HG02943 (cell line): Measurements from ENCODE around the gene ZSWIM4.

Experiments used
- ATAC-seq: cut with Tn5 transposase; IDR thresholded peaks from one replicate; pipeline ENCODE4 v1.9.1; 2021; ENCODE audit warnings: mild to moderate bottlenecking, low read depth, moderate library complexity; ENCODE audit not compliant: unreplicated experiment

The ZSWIM4 gene

GRCh38 chr19:13804830-13805683 is 9.8 kb downstream of the ZSWIM4 start:
- ATAC-seq = no peak

GRCh38 chr19:13806728-13807127 is 11.5 kb downstream of the ZSWIM4 start:
- ATAC-seq = no peak

GRCh38 chr19:13807421-13808021 is 12.3 kb downstream of the ZSWIM4 start:
- ATAC-seq = no peak

GRCh38 chr19:13808856-13809255 is 13.6 kb downstream of the ZSWIM4 start:
- ATAC-seq = no peak

DNA sequence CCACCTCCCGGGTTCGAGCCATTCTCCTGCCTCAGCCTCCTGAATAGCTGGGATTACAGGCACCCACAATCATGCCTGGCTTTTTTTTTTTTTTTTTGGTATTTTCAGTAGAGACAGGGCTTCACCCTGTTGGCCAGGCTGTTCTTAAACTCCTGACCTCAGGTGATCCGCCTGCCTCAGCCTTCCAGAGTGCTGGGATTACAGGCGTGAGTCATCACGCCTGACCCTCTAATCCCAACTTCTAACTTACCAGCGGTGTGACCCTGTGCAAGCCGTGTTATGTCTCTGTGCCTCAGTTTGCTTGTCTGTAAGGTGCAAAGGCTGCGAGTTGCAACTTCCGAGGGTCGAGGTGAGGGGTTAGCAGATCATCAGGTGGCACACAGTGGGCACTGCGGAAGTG is 17.3 kb downstream of the ZSWIM4 start:
- ATAC-seq = no peak

- no peak for ATAC-seq
These were observed 17.9 kb downstream of the ZSWIM4 start for GRCh38 chr19:13813147-13813546.

- ATAC-seq = no peak
These were observed 19.3 kb downstream of the ZSWIM4 start for GRCh38 chr19:13814550-13814949.

DNA sequence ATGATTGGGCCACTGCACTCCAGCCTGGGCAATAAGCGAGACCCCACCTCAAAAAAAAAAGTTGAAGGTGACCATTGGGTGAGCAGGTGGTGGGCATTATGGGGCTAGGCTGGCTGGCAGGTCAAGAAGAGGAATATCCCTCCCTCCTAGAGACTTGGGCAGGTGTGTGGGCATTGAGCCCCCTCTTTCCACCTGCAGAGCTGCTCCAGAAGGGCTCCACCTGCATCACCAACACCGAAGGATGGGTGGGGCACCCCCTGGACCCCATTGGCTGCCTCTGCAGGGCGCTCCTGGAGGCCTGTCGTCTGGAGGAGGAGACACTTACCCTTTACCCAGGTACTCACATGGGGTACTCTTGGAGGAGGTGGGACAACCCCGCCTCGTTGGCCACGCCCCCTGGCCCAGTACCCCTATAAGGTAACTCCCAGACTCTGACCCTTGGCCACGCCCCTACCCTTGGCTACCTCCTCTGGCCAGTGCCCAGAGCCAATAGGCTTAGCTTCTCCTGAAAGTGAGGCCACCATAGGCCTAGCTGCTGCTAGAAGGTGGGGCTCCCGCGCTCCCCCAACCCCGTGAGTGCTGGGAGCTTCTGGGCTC is 21.9 kb downstream of the ZSWIM4 start:
- ATAC-seq = no peak

DNA sequence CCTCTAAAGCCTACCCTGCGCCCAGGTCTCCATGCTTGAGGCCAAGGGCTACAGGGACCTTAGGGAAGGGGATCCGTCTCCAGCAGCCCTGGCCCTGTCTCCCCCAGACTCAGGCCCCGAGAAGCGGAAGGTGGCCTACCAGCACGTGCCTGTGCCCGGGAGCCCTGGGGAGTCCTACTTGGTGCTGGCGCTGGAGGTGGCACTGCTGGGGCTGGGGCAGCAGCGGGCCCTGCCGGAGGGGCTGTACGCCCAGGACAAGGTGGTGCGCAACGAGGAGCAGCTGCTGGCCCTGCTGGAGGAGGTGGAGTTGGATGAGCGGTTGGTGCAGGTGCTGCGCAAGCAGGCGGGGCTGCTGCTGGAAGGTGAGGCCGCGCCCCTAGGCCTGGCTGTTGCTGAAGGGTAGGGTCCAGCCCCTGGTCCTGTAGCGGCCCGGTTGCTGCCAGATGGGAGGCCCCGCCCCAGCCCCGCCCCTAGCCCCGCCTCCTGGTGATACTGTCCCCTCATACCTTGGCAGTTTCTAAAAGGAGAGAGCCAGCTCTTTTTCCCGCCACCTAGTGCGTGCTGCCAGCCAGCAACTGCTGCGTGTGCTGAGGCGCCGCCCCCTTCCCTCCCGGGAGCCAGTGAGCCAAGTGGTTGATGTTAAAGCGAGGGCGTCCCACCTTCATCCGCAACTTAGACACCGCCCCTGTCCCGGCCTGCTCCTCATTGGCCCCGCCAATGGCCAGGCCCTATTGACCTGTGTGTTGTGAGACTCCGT is 22.6 kb downstream of the ZSWIM4 start:
- no peak for ATAC-seq

GRCh38 chr19:13819238-13819637 is 24.0 kb downstream of the ZSWIM4 start:
- ATAC-seq = no peak

GRCh38 chr19:13821292-13821691 is 26.0 kb downstream of the ZSWIM4 start:
- ATAC-seq = no peak

DNA sequence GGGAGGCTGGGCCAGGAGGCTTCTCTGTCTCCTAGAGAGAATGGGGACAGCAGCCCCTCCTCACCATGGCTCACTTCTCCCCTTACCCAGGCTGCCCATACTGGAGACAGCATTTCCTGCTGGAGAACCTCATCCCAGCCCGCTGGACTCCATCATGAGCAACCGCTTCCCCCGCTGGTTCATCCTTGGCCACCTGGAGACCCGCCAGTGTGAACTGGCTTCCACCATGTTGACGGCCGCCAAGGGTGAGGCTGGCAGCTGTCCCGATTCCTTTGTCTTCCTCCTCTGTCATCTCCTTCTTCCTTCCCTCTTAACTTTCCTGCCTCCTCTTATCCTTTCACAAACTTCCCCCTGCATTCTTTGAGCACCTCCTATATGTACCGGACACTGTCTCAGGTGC is 28.0 kb downstream of the ZSWIM4 start:
- no peak for ATAC-seq

DNA sequence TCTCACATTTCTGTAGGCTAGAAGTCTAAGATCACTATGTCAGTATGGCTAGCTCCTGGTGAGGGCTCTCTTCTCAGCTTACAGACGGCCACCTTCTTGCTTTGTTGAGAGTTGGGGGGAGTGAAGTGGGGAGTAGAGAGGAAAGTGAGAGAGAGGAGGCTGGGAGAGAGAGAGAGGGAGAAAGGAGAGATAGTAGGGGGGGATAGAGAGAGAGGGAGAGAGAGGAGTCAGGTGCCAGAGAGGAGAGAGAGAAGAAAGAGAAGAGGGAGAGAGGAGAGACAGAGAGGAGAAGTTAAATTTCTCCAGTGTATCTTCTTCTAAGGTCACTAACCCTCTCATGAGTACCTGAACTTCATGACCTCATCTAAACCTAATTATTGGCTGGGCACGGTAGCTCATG is 28.7 kb downstream of the ZSWIM4 start:
- no peak for ATAC-seq

DNA sequence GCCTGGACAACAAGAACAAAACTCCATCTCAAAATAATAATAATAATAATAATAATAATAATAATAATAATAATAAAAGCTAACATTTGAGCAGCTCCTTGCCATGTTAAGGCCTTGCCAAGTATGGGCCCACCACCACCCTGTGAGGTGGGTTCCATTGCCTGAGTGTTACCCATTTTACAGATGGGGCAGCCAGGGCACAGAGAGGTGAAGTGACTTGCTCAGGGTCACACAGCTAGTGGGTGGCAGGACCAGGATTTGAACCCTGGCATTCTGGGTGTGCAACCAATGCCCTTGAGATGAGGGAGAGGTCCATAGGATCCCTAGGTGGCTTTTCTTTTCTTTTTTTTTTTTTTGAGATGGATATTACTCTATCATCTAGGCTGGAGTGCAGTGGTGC is 29.5 kb downstream of the ZSWIM4 start:
- no peak for ATAC-seq

DNA sequence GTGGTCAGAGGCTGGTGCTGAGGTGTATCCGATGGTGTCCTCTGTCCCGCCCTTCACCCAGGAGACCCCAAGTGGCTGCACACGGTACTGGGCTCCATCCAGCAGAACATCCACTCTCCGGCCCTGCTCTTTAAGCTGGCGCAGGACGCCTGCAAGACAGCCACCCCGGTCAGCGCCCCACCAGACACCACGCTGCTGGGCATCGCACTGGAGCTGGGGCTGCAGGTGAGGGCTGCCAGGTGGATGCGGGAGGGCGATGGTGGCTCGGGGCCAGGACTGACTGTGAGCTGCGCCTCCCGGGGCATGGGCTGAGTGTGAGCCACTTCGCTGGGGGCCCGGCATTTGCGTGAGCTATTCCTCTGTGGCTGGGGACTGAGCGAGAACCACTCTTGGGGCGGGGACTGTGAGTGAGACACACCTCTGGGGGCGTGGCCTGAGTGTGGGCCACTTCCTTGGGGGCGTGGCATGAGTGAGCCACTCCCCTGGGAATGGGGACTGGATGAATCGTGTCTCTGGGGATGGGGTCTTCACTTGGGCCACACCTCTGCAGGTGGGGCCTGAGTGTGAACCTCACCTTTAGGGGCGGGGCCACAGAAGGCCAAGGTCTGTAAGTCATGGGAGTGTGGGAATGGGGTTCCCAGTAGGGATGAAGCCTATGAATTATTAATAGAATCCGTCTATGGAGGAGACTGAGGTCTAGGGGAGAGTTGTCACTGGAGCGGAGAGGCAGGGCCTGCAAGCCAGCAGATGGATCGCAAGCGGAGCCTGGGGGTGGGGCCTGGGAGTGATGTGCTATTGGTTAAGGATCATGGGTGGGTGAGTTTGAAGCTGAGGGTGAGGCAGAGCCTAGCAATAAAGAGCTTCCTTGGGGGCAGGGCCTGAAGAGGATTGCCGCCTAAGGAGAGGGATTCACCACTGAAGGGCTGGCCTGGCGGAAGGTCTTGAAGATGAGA is 30.5 kb downstream of the ZSWIM4 start:
- no peak for ATAC-seq

DNA sequence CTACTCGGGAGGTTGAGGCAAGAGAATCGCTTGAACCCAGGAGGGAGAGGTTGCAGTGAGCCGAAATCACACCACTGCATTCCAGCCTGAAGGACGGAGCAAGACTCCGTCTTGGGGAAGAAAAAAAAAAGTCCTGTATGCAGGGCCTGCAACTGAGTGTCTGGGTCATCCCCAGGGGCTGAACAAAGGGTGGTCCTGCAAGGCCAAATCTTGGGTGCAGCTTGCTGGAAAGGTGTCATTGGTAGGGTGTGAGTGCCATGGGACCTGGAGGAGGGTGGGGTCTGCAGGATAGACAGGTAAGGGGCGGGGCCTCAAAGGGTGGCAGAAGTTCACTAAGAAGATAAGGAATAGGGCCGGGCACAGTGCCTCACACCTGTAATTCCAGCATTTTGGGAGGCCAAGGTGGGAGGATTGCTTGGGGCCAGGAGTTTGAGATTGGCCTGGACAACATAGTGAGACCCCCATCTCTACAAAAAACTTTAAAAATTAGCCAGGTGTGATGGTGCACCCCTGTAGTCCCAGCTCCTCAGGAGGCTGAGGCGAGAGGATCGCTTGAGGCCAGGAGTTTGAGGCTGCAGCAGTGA is 31.5 kb downstream of the ZSWIM4 start:
- ATAC-seq = no peak

DNA sequence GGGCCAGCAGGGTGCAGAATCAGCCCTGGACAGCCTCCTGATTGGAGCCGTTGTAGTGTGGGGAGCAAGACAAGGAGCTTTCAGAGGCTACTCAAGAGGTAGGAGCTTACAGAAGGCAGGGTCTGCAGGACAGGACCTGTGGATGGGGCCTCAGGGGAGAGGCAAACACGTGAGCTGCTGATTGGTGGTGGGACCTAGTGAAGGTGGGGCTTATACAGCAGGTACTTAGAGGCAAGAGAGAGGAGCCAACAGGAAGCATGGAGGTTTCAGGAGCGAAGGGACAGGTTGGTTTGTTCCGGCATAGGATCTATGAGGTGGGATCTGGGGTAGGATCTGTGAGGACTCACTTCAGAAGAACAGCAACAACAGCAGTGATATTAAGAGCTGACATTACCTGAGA is 32.4 kb downstream of the ZSWIM4 start:
- no peak for ATAC-seq

DNA sequence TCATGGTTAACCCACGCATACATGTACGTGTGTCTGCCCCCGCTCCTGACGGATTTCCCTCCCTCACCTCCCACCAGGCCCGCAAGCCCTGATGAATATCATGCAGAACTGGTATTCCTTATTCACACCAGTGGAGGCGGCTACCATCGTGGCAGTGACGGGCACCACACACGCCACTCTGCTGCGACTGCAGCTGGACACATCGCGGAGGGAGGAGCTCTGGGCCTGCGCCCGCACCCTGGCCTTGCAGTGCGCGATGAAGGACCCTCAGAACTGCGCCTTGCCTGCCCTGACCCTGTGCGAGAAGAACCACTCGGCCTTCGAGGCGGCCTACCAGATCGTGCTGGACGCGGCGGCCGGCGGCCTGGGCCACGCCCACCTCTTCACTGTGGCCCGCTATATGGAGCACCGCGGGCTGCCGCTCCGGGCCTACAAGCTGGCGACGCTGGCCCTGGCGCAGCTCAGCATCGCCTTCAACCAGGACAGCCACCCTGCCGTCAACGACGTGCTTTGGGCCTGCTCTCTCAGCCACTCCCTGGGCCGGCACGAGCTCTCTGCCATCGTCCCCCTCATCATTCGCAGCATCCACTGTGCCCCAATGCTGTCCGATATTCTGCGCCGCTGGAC is 35.0 kb downstream of the ZSWIM4 start:
- no peak for ATAC-seq
